22Rv1 (cell line): ENCODE results near the gene DHX35.

Experiments used
- CTCF ChIP-seq: fragments of 450-650 bp; IDR thresholded peaks from 2 replicates; pipeline ENCODE4 v1.5.1; 2017; ENCODE audit warnings: mild to moderate bottlenecking
- ZFX ChIP-seq: fragments of 450-650 bp; IDR thresholded peaks from 2 replicates; pipeline ENCODE4 v1.6.1; 2017; ENCODE audit warnings: antibody characterized with exemption, borderline replicate concordance

- TF ChIP-seq CTCF: no peak
- no peak for TF ChIP-seq ZFX
Measured at GRCh38 chr20:38975539-38976120, 13.5 kb downstream of the DHX35 start.
